UCSD-AML1 (cell line): ENCODE measurements around the gene TRMT10B.
"Not testable (repeated sequence)": the region's sequence is repeated elsewhere in the genome, so short reads cannot be mapped to it uniquely, and the experiment has no call there.

Experiments
- DNase-seq: peaks from one replicate; lab custom pipeline; 2025; ENCODE audit not compliant: unreplicated experiment; lab: John Stamatoyannopoulos, UW

The TRMT10B gene

DNA sequence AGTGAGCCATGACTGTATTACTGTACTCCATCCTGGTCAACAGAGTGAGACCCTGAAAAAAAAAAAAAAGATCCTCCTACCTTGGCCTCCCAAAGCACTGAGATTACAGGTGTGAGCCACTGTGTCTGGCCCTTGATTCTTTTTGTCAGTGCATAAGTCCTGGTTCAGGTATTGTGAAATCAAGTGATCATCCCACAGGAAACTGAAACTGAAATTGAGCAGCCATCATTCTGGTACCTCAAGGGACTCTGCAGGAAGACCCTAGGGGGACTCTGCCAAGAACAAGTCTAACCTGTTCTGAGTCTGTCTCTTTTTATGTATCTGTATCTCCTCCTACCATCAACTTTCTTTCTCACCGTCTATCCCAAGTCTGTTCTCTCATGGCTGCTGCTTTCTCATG, 45.1 kb downstream of the TRMT10B start:
- DNase-seq: no peak

DNA sequence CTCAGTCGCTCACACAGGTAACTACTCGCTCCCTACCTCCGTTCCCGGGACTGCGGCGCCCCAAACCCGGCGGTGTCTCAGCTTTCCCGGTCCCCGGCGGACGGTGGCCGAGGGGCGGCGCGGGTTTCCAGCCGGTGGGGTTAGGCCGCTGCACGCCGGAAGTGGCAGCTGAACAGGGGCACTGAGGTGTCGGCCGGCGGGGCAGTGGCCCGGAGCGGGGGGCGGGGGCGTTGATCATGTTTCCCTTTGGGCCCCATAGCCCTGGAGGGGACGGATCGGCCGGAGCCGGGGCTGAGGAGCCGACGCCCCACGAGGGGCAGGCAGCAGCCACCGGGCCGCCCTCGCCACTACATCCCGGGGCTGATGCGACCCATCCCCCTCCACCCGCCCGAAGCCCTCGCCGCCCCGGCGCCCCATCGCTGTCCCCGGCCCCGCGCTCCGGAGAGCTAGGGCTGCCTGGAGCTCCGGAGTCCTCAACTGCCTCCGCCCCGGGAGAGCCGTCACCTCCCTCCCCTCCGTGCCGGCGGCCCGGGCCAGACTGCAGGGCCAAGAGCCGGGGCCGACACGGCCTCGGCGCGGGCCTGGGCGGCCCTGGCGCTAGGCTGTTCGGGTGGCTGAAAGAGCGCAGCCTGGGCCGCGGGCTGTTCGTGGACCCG, 47.2 kb downstream of the TRMT10B start, which contains the start of gene DCAF10:
TSS of gene DCAF10 (plus strand) at position 167 of the 656 bp plus-strand sequence. CDS start at position 237, 70 bp downstream.
- DNase-seq: peak; percentile 90

- DNase-seq: peak; percentile 49
Measured at GRCh38 chr9:37801287-37801850, 47.8 kb downstream of the TRMT10B start.

DNA sequence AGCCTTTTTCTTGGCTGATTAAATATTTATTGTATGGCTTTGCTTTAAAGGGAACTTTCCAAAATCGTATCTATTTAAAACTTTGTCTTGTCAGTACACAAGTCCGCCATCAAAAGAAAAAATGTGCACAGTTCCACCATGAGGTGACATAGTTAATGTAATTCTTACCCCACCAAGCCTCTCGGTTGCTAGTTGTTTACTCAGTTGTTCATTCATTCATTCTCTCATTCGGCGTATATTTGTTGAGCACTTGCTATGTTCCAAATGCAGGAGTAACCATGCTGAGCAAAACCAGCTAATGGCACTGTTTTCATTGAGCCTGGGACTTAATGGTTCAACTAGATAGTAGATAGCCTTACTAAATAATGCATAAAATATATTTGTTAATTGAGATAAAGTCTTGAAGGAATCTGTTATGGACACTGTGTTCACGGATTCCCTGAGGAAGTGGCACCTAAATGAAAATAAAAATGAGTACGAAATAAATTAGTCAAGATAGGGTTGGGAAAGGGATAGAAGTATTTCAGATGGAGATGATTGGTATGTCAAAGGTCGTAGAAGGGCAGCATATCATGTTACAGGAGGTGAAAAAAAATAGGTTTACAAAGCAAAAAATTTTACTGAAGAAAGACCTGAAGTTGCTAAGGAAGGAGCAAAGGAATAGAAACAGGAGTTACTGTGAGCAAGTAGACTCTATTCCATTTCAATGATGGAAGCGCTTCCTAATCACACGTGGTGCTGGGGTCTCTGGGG, 48.5 kb downstream of the TRMT10B start:
- DNase-seq: no peak

DNA sequence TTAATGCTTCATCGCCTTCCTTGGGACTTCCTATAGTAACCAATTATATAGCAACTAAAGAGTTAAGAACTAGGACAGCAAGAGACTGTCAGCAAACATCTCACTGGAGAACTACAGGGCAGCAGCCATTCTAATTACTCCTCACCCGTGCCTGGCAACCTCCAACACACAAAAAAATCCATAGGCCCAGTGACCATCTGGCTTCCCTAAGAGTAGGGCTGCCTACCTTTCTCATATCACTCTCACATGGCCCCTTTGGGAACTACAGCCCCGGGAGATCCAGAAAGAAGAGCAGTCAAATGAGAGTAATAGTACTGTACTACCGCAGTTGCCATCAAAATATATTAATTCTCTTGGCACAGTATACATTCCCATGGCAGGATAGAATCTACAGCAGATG, 52.7 kb downstream of the TRMT10B start:
- no peak for DNase-seq

DNA sequence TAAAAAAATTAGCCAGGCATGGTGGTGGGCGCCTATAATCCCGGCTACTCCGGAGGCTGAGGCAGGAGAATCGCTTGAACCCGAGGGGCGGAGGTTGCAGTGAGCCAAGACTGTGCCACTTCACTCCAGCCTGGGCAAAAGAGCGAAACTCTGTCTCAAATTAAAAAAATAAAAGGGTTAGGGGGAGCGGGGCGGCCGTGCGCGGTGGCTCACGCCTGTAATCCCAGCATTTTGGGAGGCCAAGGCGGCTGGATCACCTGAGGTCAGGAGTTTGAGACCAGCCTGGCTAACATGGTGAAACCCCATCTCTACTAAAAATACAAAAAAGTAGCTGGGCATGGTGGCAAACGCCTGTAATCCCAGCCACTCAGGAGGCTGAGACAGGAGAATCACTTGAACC, 56.1 kb downstream of the TRMT10B start:
- DNase-seq: not testable (repeated sequence)

- no peak for DNase-seq
Measured at GRCh38 chr9:37811906-37812476, 58.4 kb downstream of the TRMT10B start.

- no peak for DNase-seq
Measured at GRCh38 chr9:37812773-37813379, 59.3 kb downstream of the TRMT10B start.

DNA sequence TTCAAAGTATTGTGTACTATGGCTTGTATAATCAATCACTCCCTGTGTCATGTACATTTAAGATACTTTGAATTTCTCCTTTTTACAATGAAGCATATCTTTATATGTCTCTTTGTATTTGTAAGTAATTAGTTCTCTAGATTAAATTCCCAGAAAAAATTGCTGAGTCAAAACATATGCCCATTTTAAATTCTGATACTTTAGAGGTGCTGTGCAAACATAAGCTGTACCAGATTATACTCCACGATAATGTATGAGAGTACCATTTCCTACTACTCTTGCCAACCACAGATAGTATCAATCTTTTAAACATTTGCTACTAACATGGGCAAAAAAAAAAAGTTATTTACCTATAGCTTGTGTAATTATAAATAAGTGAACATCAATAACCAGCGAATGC, 65.2 kb downstream of the TRMT10B start:
- no peak for DNase-seq

DNA sequence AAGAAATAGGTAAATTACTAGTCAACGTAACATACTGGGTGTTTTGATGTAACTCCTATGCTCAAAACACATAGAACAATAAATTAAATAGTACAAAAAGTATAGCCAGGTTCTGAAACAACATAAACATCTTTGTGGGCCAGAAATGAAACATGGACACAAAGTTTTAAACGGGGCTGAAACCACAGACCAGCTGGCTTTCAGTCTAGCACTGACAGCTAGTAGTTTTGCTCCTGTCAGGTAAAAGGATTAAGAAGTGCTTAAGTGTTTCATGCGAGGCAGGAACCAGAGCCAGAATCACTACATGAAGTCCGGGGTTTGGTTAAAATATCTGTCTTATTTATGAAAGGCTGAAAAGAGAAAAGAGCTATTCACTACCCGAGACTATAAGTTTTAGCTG, 66.5 kb downstream of the TRMT10B start:
- DNase-seq: no peak

DNA sequence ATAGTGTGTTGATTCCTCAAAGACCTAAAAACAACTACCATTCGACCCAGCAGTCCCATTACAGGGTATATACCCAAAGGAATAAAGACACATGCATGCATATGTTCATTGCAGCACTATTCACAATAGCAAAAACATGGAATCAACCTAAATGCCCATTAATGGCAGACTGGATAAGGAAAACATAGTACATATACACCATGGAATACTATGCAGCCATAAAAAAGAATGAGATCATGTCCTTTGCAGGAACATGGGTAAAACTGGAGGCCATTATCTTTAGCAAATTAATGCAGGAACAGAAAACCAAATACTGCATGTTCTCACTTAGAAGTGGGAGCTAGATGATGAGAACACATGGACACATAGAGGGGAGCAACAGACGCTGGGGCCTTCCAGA, 71.6 kb downstream of the TRMT10B start:
- DNase-seq: not testable (repeated sequence)

DNA sequence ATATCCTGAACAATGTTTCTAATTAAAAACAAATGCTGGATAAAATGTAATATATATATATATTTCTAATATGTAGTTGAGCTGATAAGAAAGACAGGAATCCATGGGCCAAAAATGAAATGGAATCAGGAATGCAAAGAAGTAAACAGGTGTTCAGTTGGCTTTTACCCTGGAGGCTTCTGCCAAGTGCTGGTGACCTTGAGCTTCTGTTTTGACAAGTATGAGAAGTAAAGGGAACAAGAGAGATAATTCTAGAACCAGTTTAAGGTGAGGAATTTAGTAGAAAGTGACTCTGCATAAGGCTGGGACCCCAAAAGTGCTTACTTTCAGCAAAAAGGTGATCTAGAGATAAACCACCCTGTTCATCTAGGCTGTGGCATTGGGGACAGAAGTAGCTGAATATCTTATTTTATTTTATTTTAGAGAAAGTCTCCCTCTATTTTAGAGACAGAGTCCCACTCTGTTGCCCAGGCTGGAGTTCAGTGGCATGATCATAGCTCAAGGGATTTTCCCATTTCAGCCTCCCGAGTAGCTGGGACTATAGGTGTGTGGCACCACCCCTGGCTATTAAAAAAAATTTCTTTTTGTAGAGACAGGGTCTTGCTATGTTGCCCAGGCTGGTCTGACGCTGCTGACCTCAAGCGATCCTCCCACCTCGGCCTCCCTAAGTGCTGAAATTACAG, 74.0 kb downstream of the TRMT10B start:
- DNase-seq: no peak
